Renal cortical epithelial cell (primary cell): ENCODE results near the gene PRMT9. TPM values are rescaled to one million over a fixed set of nuclear protein-coding genes. Genes with fewer than 3 reads are reported as not detected.

Experiments used
- DNase-seq: peaks from one replicate; pipeline ENCODE4 v3.0.0-alpha.2; 2011; ENCODE audit warnings: low read depth
- total RNA-seq: library from RNA; depleted of rRNA; stranded (reverse); fragments of >200 nt; gene quantifications from 2 replicates; pipeline ENCODE4 v1.2.3, GENCODE V29; 2014

PRMT9 gene
- total RNA-seq, 1 donor from 2014 or later, result 15.2 TPM

- DNase-seq, result no peak
These were observed 65.9 kb downstream of the PRMT9 start for GRCh38 chr4:147617841-147618691.

GRCh38 chr4:147617173-147617840 is 66.7 kb downstream of the PRMT9 start, which contains the start of gene TMEM184C:
TSS of gene TMEM184C (plus strand) at chr4:147617397. CDS start at chr4:147617957, 560 bp downstream.
- peak; percentile 90 for DNase-seq

GRCh38 chr4:147616849-147617172 is 67.2 kb downstream of the PRMT9 start:
- DNase-seq, result no peak

GRCh38 chr4:147610686-147611085 is 73.3 kb downstream of the PRMT9 start:
- no peak for DNase-seq

- DNase-seq, result no peak
These were observed 76.5 kb downstream of the PRMT9 start for GRCh38 chr4:147607471-147607870.

GRCh38 chr4:147605499-147605898 is 78.5 kb downstream of the PRMT9 start:
- no peak for DNase-seq

- peak; percentile 46 for DNase-seq
These were observed 84.2 kb downstream of the PRMT9 start for GRCh38 chr4:147599769-147600168.

GRCh38 chr4:147599206-147599605 is 84.8 kb downstream of the PRMT9 start:
- no peak for DNase-seq

GRCh38 chr4:147597561-147597960 is 86.4 kb downstream of the PRMT9 start:
- DNase-seq, result peak; percentile 69

- DNase-seq, result peak; percentile 99
These were observed 87.0 kb downstream of the PRMT9 start for GRCh38 chr4:147596981-147597380.

GRCh38 chr4:147596377-147596776 is 87.6 kb downstream of the PRMT9 start:
- peak; percentile 76 for DNase-seq

GRCh38 chr4:147594578-147594977 is 89.4 kb downstream of the PRMT9 start:
- DNase-seq, result no peak

GRCh38 chr4:147594107-147594506 is 89.9 kb downstream of the PRMT9 start:
- DNase-seq, result no peak

- DNase-seq, result no peak
These were observed 92.9 kb downstream of the PRMT9 start for GRCh38 chr4:147591106-147591505.

- DNase-seq, result peak; percentile 50
These were observed 93.6 kb downstream of the PRMT9 start for GRCh38 chr4:147590249-147590920.

GRCh38 chr4:147589586-147589985 is 94.4 kb downstream of the PRMT9 start:
- DNase-seq, result no peak

Other genes starting within 250 kb of the PRMT9 start
- gene EDNRA, start 203.1 kb downstream of the PRMT9 start, total RNA-seq, result 1.3 and 3.3 TPM in 2 replicates
- 54.0 and 99.8 TPM in 2 replicates for gene TMEM184C, start 66.8 kb downstream of the PRMT9 start, total RNA-seq
- 17.5 and 18.3 TPM in 2 replicates for gene ARHGAP10, start 47.9 kb upstream of the PRMT9 start, total RNA-seq